Measurements from ENCODE around the gene MRPS15.

MRPS15 gene

GRCh38 chr1:36456391-36456928, 7.7 kb downstream of the MRPS15 start:
- no peak for DNase-seq

- no peak for DNase-seq
These were observed 8.8 kb downstream of the MRPS15 start for GRCh38 chr1:36455386-36455785.

DNA sequence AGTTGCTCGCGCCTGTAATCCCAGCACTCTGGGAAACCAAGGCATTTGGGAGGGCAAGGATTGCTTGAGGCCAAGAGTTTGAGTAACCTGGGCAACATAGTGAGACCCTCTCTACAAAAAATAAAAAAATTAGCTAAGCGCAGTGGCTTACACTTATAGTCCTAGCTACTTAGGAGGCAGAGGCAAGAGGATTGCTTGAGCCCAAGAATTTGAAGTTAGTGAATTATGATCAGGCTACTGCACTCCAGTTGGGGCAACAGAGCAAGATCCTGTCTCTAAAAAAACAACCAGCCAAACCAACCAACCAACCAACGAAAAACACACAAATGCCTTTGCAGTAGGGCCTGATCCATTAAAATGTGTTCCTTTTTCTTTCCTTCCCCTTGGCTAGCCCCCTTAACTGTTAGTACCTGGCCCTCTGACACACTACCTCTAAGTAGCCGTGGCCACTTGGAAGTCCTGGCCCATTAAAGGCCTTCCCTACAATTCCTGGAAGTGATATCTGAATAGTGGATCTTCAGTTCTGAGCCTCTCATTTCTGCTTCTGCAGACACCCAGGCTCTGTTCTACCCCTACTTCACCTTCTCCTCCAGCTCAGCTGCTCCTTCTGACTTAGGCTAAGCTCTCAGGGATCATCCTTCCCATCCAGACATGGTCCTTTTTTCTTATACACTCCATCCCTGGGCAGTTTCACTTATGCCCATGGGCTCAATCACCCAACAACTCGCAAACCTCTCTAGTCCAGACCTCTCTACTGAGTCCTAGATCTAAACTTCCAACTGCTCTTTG, 10.4 kb downstream of the MRPS15 start:
- no peak for DNase-seq

DNA sequence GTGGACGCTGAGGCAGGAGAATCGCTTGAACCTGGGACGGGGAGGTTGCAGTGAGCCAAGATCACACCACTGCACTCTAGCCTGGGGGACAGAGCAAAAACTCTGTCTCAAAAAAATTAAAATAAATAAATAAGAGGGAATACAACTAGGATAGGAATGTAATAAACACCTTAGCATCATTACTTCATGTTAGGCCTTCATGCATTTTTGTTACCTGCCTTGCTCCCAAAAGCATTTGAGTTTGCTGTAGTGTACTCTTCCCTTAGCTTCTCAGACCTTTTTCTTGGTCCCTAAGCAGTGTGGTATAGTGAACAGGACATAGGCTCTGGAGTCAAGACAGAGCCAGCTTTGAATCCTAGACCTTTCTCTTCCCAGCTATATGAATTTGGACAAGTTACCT, 11.1 kb downstream of the MRPS15 start:
- DNase-seq, result no peak

GRCh38 chr1:36450919-36451305, 13.3 kb downstream of the MRPS15 start:
- no peak for DNase-seq

- DNase-seq, result peak; percentile 90 to 92
These were observed 13.8 kb downstream of the MRPS15 start, which contains the start of gene OSCP1 for GRCh38 chr1:36450270-36450918. TSS of gene OSCP1 (minus strand) at chr1:36450451. CDS start at chr1:36450369, 82 bp downstream.

DNA sequence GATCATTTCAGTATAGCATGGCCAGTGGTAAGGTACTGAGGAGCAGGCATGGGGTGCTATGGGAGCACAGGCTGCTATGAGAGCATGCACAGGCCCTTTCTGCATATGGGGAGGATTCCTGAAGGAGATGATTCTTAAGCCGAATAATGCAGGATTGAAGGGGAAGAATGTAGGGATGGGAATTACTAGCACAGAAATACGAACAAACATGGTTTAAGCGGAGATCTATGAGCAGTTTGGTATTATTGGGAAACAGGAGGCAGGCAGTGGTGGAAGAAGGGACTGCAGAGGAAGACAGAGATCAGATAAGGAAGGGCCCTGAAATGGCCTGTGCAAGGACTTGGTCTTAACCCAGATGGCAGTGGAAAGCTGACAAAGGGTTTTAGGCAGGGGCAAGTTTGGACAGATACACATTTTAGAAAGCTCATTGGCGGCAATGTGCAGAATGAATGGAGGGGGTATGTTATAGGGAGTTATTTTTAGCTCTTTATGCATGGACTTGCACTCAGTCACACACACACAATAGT, 15.6 kb downstream of the MRPS15 start:
- no peak for DNase-seq

DNA sequence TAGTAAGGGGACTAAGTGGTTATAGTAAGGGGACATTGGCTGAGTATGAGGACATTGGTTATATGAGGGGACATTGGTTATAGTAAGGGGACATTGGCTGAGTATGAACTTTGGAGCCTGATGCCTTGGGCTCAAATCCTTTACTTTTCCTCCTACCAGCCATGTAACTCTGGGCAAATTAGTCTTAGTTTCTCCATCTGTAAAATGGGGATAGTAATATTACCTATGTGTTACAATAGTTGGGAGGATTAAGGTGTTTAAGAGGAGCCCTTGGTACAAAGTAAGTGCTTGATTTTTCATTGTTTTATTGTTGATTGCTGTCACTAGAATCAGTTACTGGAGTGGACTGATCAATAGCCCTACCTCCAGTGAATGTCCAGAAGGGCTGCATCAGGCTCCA, 16.7 kb downstream of the MRPS15 start:
- DNase-seq, result no peak

- no peak for DNase-seq
These were observed 17.4 kb downstream of the MRPS15 start for GRCh38 chr1:36446746-36447145.

- no peak for DNase-seq
These were observed 17.9 kb downstream of the MRPS15 start for GRCh38 chr1:36446271-36446670.

DNA sequence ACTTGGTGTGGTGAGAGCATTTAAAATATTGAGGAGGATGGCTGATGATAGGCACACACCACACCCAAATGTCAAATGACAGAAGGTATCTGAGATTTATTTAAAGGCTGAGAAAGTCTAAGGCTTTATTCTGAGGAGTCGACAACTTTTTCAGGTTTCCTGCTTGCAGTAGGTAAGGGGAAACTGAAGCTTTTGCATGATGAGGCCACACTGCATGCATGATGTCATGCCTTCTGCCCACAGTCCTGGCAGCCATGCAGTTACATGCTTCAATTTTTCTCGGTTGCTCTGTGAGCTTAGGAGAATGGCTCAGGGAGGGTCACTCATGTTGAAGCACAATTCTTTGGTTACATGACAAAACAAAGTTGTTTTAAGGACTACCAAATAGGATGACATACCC, 20.9 kb downstream of the MRPS15 start:
- no peak for DNase-seq

DNA sequence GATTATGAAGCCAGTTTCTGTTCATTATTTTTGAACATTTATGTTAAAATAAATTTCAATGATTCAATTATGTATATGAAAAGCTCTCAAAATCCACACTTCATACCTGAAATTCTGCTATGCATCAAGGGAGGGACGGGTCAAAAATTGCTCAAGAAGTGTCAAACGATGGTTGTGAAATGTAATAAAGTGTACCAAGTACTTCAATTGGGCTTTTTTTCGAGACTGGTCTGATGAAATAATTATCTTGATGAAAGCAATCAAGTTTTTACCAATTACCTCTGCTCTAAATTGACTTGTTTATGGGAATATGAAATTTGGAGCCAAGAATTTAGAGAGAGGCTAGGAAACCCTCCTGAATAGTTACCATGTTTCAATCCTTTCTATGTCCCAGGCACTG, 21.8 kb downstream of the MRPS15 start:
- DNase-seq, result no peak

- DNase-seq, result no peak
These were observed 23.5 kb downstream of the MRPS15 start for GRCh38 chr1:36440646-36441045.

- no peak for DNase-seq
These were observed 24.1 kb downstream of the MRPS15 start for GRCh38 chr1:36440044-36440443.

GRCh38 chr1:36438715-36439114, 25.5 kb downstream of the MRPS15 start:
- no peak for DNase-seq

- no peak for DNase-seq
These were observed 27.4 kb downstream of the MRPS15 start for GRCh38 chr1:36436821-36437220.

DNA sequence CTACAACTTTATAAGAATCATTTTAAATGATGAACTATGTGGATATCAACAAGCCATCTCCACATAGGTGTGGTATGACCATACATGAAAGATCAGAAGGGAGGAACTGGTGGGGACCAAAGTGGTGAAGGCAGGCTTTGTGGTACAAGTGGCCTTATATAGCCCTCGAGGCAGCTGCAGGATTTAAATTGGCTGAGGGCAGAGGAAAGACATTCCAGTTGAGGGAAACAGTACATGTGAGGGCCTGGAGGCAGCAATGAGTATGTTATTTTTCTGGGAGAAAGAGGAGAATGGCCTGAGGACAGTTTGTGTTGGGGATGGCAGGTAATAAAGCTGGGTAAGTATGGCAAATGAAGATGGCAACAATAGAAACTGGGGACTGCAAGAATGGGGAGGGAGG, 31.1 kb downstream of the MRPS15 start:
- DNase-seq, result no peak

DNA sequence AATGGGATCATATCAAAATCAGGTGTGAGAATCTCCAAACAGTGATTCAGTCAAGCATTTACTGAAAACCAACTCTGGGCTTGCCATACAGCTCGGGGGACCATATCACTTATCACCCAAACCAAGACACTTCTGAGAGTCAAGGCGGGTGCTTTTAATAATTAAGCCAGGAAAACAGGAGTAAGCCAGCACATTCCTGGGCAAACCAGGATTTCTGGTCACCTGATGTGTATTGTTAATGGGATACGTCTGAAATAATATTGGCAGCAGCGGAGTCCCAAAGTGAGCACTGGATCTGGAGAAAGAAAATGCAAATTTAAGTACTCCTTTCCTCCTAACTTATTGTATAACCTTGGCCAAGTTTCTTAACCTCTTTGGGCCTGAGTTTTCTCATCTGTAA, 31.6 kb downstream of the MRPS15 start:
- DNase-seq, result no peak

DNA sequence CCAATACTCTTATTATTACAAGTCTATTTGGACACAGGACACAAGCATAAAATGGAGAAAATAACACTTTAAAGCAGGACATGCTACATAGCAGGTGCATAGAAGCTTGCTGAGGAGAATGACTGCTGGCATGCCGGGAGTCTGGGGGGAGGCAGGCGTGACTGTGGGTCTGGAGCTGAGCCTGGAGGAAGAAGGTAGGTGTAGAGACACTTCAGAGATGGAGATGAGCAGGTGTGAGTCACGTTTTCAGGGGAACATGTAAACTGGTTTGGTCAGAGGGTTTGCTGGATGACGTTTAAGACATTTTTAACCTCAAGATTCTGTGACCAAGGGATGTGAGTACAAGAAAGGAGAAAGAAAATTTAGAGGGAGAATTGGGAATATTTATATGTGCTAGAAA, 38.4 kb downstream of the MRPS15 start:
- no peak for DNase-seq

- no peak for DNase-seq
These were observed 42.5 kb downstream of the MRPS15 start for GRCh38 chr1:36421649-36422048.

DNA sequence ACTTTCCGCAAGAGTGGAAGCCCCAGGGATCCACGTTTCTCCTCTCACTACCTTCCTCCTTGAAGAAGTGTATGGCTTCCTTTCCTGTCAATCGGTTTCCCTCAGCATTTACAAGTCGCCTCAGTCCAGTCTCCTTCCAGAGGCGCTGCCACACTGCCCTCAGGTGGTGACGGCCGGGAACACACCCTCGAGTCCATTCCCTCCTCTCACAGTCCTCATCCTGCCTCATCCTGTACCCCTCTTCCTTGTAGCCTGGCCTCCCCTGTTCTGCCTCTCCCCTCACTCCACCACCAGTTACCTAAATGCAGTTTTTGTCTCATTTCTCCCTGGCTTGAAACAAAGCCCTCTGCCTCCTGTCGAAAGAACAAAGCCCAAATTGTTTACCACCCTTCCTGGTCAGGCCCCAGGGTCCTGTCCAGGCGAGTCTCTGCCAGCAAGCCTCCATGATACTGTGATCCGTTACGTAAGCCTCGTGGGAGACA, 43.3 kb downstream of the MRPS15 start:
- DNase-seq, result peak; percentile 16 to 49

DNA sequence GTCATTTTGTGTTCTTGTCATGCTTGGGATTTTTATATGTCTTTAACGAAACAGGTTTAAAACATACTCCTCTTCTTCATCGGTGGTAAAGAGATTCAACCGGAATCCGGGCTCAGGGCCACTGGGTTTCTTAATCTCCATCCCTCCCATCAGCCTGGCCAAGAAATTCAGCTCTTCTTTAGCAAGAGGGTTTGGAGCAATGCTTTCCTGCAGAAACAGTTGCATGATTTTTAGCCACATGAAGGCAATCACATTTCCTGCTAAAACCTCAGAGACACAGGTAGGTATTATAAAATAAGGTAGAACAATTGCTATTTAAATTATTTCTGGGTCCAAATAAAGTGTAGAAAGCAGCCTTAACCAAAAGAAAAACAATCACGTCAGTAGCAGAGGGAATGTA, 43.8 kb downstream of the MRPS15 start:
- DNase-seq, result no peak

- no peak for DNase-seq
These were observed 44.6 kb downstream of the MRPS15 start for GRCh38 chr1:36419569-36419968.

- DNase-seq, result no peak
These were observed 45.0 kb downstream of the MRPS15 start for GRCh38 chr1:36419140-36419539.
